Upper lobe of right lung (tissue), 1 donor: ENCODE results near the gene SMOC1. TPM values are rescaled to one million over a fixed set of nuclear protein-coding genes. Genes with fewer than 3 reads are reported as not detected.

Source experiments
- ATAC-seq: fragments of 200-7000 bp; cut with Tn5 transposase; one replicate; pipeline ENCODE4 v1.9.1; 2020; ENCODE audit warnings: mild to moderate bottlenecking, moderate library complexity
- DNase-seq: peaks from one replicate; pipeline ENCODE4 v3.0.0-alpha.2; 2020
- H3K27ac ChIP-seq: fragments of 200-600 bp; one replicate; pipeline ENCODE4 v1.8.0; 2022
- H3K27me3 ChIP-seq: fragments of 200-600 bp; one replicate; pipeline ENCODE4 v1.8.0; 2022; ENCODE audit warnings: mild to moderate bottlenecking
- H3K36me3 ChIP-seq: fragments of 200-600 bp; one replicate; pipeline ENCODE4 v1.8.0; 2022
- H3K4me1 ChIP-seq: fragments of 200-600 bp; one replicate; pipeline ENCODE4 v1.8.0; 2022
- H3K4me3 ChIP-seq: fragments of 200-600 bp; one replicate; pipeline ENCODE4 v1.8.0; 2022; ENCODE audit warnings: mild to moderate bottlenecking
- H3K9me3 ChIP-seq: fragments of 200-600 bp; one replicate; pipeline ENCODE4 v1.8.0; 2022
- CTCF ChIP-seq: fragments of 200-600 bp; IDR thresholded peaks from one replicate; pipeline ENCODE4 v1.8.0; 2022; ENCODE audit warnings: antibody characterized with exemption
- intact Hi-C: fragments of 100-400 bp; cut with DNase I; formaldehyde crosslinking; loops from one replicate; pipeline ENCODE4 v1.11.0; 2022
- total RNA-seq: library from RNA; stranded (reverse); fragmentation: NEBNext Ultra II Directional; extraction: Animal tissue kit (Norgen Biotek cat#: 25700); gene quantifications from one replicate; pipeline ENCODE4 v1.2.1, GENCODE V29; 2021
- donor health status: DM: no; HTN: yes; CAD: no; lungs with severe emphysema.

Gene SMOC1
- total RNA-seq, 1 donor from 2014 or later = 1.1 TPM

- TF ChIP-seq CTCF = no peak
- H3K27me3 ChIP-seq = peaks cover under 1% of the 10 kb centered on the region
- no peak overlapping the region for H3K27ac ChIP-seq
- intact Hi-C loops = loop anchor here (5.0 kb wide), 1 partner anchor 212 kb away; no protein-coding TSS in a partner anchor
- no peaks in the 10 kb centered on the region for H3K9me3 ChIP-seq
- no peak overlapping the region for H3K4me3 ChIP-seq
- DNase-seq = no peak
- H3K36me3 ChIP-seq = no peaks in the 10 kb centered on the region
- no peak for ATAC-seq
- no peaks in the 10 kb centered on the region for H3K4me1 ChIP-seq
These were observed 155.0 kb downstream of the SMOC1 start for GRCh38 chr14:70034257-70034656.

GRCh38 chr14:70036665-70037064 is 157.4 kb downstream of the SMOC1 start:
- Histone ChIP-seq H3K27me3 (peaks cover 3% of the 10 kb centered on the region), H3K4me1 (no peaks in the 10 kb centered on the region), H3K9me3 (no peaks in the 10 kb centered on the region), H3K4me3 (no peak overlapping the region), H3K27ac (no peak overlapping the region), H3K36me3 (no peaks in the 10 kb centered on the region)
- no peak for TF ChIP-seq CTCF
- DNase-seq = no peak
- no peak for ATAC-seq
- intact Hi-C loops = no loop called here

GRCh38 chr14:70043001-70043400 is 163.8 kb downstream of the SMOC1 start:
- H3K4me1 ChIP-seq = no peaks in the 10 kb centered on the region
- no peak for TF ChIP-seq CTCF
- H3K27ac ChIP-seq = no peak overlapping the region
- ATAC-seq (no peak), DNase-seq (no peak)
- H3K36me3 ChIP-seq = no peaks in the 10 kb centered on the region
- H3K9me3 ChIP-seq = no peaks in the 10 kb centered on the region
- H3K27me3 ChIP-seq = peaks cover 24% of the 10 kb centered on the region
- intact Hi-C loops = no loop called here
- H3K4me3 ChIP-seq = no peak overlapping the region

- intact Hi-C loops = no loop called here
These were observed 166.1 kb downstream of the SMOC1 start for GRCh38 chr14:70045310-70045709.

GRCh38 chr14:70045844-70046535 is 166.8 kb downstream of the SMOC1 start:
- DNase-seq (peak; percentile 82), ATAC-seq (peak; percentile 89)
- Histone ChIP-seq H3K27me3 (peaks cover 24% of the 10 kb centered on the region), H3K9me3 (no peaks in the 10 kb centered on the region), H3K4me3 (no peak overlapping the region), H3K27ac (no peak overlapping the region), H3K36me3 (no peaks in the 10 kb centered on the region), H3K4me1 (no peaks in the 10 kb centered on the region)
- intact Hi-C loops = no loop called here
- TF ChIP-seq CTCF = peak; percentile 69

More at GRCh38 chr14:70045310-70045709, 166.1 kb downstream of the SMOC1 start:
- no peak for TF ChIP-seq CTCF
- no peak for ATAC-seq
- H3K4me1 ChIP-seq = no peaks in the 10 kb centered on the region
- H3K36me3 ChIP-seq = no peaks in the 10 kb centered on the region
- no peak overlapping the region for H3K4me3 ChIP-seq
- H3K27me3 ChIP-seq = peaks cover 24% of the 10 kb centered on the region
- DNase-seq = no peak
- H3K9me3 ChIP-seq = no peaks in the 10 kb centered on the region
- no peak overlapping the region for H3K27ac ChIP-seq
